T follicular helper cell (primary cell): ENCODE data around the gene SLX1A.
"Not testable (repeated sequence)": the region's sequence is repeated elsewhere in the genome, so short reads cannot be mapped to it uniquely, and the experiment has no call there.

Experiments used
- DNase-seq: peaks from one replicate; pipeline ENCODE4 v3.0.0-alpha.2; 2020; ENCODE audit warnings: low read depth
- total RNA-seq, 2 experiments: gene quantifications; one replicate each; lab custom pipeline; 2026; lab: John Stamatoyannopoulos, UW

SLX1A gene
- 0 to 0.04 reads per million in 2 experiments for total RNA-seq

DNA sequence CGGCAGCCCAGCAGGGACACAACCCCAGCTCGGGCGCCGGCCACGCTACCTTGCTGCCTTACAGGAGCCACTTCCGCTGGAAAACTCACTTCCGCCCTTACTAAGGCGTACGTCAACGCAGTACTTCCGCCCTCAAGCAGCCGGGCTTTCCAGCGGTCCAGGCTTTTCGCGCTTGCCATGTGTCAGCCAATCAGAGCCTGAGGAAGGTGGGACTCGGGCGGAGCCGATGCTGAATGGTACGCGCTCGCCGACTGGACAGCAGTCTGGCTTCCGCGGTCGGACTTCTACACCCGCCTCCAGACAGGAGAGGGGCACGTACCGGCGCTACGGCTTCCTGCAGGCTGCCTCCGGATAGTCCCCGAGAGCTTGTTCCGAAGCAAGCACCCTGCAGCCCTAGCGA is at the start of gene SLX1A, which contains the start of gene BOLA2B:
Gene SLX1A (plus strand): TSS at position 261 of the 400 bp plus-strand sequence. CDS start 210 bp downstream, outside the sequence.
Gene BOLA2B (minus strand): TSS at position 52 of the 400 bp plus-strand sequence. CDS start 71 bp downstream, outside the sequence.
- not testable (repeated sequence) for DNase-seq

DNA sequence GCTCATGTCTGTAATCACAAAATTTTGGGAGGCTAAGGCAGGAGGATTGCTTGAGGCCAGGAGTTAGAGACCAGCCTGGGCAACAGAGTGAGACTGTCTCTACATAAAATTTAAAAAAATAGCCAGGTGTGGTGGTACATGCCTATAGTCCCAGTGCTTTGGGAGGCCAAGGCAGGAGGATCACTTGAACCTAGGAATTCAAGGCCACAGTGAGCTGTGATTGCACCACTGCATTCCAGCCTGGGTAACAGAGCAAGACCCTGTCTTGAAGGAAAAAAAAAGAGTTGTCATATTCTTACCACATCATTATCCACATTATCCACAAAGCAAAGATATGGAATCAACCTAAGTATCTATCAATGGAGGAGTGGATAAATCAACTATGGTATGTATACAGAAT is 49.7 kb upstream of the SLX1A start:
- DNase-seq, result no peak

DNA sequence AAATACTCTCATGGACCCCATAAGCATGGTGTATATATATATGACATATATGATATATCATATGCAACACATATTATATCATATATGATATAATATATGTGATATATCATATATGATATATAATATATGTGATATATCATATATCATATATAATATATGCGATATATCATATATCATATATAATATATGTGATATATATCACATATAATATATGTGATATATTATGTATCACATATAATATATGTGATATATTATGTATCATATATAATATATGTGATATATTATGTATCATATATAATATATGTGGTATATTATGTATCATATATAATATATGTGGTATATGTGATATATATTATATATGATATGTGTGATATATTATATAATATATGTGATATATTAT is 48.8 kb upstream of the SLX1A start:
- no peak for DNase-seq

DNA sequence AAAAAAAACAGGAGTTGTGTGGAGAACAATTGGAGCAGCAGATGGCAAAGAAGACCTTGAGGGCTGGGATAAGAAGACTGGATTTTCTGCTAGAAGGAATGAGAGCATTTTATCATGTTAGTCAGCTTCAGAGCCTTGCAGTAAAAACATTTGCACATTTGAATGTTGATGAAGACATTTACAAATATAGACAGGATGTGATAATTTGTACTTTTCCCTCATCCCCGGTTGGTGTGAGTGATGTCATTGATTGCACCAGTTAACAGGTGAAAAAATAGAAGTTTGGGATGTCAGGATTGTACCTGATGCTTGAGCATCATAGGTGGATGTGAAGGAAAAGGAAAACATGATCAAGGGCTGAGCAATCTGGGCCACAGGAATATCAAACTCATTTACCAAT is 48.0 kb upstream of the SLX1A start:
- no peak for DNase-seq

DNA sequence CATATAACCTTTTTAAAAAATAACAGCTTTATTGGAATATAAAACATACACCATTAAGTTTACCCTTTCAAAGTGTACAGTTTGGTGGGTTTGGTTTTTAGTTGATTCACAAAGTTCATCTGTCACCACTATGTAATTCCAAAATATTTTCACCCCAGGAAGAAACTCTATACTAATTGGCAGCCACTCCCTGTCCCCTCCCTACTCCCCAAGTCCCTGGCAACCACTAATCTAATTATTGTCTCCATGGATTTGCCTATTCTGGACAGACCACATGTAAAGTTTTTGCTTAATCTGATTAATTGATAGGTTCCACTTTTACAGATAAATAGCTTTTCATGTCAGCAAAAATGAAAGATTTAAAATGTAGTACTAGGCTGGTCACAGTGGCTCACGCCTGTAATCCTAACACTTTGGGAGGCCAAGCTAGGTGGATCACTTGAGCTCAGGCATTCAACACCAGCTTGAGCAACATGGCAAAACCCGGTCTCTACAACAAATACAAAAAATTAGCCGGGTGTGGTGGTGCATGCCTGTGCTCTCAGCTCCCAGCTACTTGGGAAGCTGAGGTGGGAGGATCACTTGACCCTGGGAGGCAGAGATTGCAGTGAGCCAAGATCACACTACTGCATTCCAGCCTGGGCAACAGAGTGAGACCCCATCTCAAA is 45.7 kb upstream of the SLX1A start:
- DNase-seq, result no peak

DNA sequence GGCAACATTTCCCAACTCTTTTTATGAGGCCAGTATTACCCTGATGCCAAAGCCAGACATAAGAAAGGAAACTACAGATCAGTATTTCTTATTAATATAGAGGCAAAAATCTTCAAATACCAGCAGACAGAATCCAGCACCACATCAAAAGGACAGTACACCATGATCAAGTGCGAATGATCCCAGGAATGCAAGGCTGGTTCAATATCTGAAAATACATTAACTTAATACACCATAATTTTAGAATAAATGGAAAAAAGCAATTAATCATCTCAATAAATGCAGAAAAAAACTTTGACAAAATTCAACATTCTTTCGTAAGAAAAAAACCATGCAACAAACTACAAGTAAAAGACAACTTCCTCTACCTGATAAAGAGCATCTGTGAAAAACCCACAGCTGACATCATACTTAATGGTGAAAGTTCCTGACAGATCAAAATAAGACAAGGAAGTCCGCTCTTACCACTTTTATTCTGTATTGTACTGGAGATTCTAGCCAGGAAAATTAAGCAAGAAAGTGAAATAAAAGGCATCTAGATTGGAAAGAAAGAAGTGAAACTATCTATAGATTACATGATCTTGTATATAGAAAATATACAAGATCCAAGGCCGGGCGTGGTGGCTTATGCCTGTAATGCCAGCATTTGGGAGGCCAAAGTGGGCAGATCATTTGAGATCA is 44.3 kb upstream of the SLX1A start:
- no peak for DNase-seq

DNA sequence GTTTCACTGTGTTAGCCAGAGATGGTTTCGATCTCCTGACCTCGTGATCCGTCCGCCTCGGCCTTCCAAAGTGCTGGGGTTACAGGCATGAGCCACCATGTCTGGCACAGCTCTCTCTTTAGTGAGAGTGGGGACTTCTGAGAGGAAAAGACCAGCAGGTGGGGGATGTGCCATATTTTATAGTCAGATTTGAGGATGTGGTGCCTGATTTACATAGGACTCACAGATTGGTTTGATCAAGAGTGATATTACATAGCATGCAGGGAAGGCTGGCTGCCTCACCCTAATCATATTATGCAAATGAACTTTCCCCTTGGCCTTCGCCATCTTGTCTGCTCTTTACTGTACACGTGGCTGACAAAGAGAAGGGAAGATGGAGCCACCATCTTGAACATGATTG is 42.6 kb upstream of the SLX1A start:
- no peak for DNase-seq

DNA sequence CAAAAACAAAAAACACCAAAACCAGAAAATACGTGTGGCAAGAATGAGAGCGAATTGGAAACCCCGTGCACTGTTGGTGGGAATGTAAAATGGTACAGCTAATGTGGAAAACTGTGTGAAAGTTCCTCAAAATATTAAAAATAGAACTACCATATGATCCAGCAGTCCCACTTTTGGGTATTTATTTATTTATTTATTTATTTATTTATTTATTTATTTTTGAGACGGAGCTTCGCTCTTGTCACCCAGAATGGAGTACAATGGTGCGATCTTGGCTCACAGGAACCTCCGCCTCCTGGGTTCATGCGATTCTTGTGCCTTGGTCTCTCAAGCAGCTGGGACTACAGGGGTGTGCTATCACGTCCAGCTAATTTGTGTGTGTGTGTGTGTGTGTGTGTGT is 41.2 kb upstream of the SLX1A start:
- no peak for DNase-seq

DNA sequence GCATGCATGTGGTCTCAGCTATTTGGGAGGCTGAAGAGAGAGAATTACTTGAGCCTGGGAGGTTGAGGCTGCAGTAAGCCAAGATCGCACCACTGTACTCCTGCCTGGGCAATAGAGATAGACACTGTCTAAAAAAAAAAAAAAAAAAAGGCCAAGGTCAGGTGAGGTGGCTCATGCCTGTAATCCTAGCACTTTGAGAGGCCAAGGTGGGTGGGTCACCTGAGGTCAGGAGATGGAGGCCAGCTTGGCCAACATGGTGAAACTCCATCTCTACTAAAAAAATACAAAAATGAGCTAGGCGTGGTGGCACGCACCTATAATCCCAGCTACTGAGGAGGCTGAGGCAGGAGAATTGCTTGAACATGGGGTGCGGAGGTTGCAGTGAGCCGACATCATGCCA is 38.5 kb upstream of the SLX1A start:
- DNase-seq, result no peak

DNA sequence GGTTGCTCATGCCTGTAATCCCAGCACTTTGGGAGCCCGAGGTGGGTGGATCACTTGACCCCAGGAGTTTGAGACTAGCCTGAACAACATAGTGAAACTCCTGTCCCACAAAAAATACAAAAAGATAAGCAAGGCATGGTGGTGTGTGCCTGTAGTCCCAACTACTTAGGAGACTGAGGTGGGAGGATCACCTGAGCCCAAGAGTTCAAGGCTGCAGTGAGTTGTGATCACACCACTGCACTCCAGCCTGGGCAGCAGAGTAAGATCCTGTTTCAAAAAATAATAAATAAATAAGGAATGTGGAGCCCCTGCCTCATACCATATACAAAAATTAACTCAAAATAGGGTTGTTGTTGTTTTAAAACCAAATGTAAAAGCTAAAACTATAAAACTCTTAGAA is 36.5 kb upstream of the SLX1A start:
- no peak for DNase-seq

DNA sequence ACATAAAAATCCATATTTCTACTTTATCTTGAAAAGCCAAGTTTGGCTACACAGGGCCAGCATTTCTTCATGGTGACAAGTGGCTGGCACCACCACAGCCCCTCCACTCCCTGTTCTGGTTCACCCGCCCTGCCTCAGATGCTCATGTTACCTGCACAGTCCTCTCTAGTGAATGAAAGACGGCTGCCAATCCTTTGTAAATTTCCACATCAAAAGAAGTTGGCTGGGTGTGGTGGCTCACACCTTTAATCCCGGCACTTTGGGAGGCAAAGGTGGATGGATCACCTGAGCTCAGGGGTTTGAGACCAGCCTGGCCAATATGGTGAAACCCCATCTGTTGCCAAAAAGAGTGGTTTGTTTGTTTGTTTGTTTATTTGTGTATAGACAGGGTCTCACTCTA is 30.1 kb upstream of the SLX1A start:
- DNase-seq, result no peak

DNA sequence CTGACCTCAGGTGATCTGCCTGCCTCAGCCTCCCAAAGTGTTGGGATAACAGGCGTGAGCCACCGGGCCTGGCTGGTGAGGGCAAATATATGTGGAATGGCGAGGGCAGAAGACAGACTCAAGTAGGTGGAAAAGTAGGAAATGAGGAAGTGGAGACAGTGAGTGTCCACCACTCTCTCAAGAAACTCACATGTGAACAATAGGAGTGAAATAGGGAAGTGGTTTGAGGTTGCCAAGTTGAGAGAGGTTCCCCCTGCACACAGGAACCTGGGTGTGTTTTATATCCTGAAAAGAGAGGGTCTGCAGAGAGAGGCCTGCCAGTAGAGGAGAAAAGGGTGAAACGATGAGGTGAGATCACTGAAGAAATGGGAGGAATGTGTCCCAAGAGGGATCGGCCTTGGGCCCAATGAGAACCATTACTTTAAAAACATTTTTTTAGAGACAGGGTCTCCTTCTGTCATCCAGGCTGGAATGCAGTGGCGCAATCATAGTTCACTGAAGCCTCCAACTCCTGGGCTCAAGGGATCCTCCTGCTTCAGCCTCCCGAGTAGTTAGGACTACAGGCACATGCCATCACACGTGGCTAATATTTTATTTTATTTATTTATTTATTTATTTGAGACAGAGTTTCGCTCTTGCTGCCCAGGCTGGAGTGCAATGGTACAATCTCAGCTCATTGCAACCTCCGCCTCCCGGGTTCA is 27.3 kb upstream of the SLX1A start:
- no peak for DNase-seq

DNA sequence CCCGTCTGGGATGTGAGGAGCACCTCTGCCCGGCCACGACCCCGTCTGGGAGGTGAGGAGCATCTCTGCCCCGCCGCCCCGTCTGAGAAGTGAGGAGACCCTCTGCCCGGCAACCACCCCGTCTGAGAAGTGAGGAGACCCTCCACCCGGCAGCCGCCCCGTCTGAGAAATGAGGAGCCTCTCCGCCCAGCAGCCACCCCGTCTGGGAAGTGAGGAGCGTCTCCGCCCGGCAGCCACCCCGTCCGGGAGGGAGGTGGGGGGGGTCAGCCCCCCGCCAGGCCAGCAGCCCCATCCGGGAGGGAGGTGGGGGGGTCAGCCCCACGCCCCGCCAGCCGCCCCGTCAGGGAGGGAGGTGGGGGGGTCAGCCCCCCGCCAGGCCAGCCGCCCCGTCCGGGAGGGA is 24.9 kb upstream of the SLX1A start:
- DNase-seq, result not testable (repeated sequence)

DNA sequence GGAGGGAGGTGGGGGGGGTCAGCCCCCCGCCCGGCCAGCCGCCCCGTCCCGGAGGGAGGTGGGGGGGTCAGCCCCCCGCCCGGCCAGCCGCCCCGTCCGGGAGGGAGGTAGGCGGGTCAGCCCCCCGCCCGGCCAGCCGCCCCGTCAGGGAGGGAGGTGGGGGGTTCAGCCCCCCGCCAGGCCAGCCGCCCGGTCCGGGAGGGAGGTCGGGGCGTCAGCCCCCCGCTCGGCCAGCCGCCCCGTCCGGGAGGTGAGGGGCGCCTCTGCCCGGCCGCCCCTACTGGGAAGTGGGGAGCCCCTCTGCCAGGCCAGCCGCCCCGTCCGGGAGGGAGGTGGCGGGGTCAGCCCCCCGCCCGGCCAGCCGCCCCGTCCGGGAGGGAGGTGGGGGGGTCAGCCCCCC is 24.3 kb upstream of the SLX1A start:
- not testable (repeated sequence) for DNase-seq

DNA sequence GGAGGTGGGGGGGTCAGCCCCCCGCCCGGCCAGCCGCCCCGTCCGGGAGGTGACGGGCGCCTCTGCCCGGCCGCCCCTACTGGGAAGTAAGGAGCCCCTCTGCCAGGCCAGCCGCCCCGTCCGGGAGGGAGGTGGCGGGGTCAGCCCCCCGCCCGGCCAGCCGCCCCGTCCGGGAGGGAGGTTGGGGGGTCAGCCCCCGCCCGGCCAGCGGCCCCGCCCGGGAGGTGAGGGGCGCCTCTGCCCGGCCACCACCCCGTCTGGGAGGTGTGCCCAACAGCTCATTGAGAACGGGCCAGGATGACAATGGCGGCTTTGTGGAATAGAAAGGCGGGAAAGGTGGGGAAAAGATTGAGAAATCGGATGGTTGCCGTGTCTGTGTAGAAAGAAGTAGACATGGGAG is 23.5 kb upstream of the SLX1A start:
- DNase-seq, result not testable (repeated sequence)

DNA sequence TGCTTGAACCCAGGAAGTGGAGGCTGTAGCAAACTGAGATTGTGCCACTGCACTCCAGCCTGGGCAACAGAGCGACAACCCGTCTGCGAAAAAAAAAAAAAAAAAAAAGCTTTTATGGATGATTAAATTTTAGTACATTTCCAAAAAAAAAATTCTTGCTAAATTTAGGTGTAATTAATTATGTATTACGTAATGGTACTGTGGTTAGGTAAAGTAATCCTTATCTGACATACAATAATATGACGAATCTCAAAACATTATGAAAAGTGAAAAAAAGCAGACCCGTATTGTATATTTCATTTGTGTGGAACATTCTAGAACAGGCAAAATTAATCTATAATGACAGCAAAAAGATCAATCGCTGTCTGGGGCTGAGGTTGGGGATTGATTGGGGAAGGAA is 20.6 kb upstream of the SLX1A start:
- DNase-seq, result no peak

DNA sequence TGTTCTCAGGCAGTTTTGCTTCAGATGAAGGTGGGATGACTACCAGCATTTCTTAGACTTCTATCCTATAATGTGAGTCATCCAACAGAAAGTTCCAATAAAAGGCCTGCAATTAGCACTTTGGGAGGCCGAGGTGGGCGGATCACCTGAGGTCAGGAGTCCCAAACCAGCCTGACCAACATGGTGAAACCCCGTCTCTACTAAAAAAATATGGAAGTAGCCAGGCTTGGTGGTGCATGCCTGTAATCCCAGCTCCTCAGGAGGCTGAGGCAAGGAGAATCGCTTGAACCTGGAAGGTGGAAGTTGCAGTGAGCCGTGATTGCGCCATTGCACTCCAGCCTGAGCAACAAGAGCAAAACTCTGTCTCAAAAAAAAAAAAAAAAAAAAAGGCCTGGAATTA is 16.8 kb upstream of the SLX1A start:
- not testable (repeated sequence) for DNase-seq

DNA sequence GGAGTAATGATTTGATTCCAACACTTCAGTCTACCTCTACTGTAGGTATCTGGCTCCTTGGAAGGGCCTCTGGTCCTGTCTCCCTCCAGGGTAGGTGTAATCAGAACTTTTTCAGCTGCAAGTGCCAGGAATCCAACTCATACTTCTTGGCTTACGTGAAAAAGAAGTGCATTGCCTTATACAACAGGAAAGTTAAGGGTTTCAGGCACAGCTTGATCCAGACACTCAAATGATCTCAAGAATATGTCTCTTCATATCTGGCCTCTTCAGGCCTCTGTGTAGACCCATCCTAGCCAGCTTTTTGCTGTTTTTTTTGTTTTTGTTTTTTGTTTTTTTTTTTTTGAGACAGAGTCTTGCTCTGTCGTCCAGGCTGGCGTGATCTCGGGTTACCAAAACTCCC is 14.5 kb upstream of the SLX1A start:
- DNase-seq, result no peak

DNA sequence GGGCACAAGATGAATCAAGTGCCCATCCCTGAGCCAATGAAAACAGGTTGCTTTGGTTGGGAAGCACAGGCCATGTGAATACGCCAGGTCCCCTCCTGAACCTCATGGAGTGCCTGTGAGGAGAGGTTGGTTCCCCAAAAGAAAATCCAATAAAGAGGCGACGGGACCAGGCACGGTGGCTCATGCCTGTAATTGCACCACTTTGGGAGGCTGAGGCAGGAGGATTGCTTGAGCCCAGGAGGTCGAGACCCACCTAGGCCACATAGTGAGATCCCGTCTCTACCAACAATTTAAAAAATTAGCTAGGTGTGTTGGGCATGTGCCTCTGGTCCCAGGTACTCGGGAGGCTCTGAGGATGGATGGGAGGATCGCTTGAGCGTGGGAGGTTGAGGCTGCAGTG is 13.7 kb upstream of the SLX1A start:
- DNase-seq, result no peak

DNA sequence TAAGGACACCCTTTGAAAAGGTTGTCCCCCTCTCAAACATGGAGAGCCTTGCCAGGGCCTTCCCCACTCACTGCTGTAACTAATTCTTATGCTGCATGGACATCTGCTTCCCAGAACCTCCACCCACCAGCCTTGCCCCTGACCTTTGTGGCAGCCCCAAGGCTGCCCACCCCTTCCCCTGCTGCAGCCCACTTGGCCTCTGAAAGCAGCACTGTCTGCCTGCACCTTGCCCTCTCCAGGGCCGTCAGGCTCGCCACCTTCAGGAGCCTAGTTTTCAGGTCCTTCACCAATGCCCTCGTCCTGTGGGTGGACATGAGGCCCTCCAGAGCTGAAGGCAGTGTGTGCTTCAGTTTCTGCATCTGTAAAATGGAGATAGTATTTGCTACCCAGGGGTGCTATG is 12.9 kb upstream of the SLX1A start:
- DNase-seq, result no peak

DNA sequence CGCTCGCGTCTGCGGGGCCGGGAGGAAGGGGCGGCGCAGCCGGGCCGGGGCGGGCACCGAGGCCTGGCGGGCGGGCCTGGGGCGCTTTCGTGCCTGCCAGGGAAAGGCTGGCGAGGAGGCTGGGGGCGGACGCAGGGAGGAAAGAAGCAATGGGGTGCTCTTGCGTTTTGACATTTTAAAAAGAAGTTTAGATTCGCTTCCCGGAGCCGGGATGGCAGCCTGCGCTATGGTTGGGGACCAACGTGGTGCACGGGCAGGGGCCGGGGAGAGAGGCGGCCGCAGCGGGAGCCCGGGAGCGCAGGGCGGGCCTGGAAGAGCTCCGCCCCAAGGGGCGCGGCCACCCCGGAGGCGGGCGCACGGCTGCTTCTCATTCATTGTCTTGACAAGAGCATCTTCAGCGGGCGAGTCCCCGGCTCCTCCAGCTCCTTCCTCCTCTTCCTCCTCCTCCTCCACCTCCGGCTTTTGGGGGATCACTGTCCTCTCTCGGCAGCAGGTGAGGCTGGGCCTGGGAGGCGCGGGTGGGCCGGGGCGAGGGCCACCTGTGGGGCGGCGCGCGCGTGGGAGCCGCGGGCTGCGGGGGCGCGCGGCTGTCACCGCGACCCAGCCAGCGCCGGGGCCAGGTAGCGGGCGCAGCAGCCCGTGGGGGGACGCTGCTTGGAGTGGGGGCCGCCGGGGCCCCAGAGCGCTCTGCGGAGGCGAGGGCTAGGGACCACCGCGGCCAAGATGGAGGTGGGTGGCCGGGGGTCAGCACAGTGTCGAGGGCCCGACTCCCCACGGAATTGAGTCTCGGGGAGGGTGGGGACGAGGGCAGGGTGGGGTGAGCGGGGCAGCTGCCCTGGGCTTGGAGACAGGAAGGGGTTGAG is 10.2 kb upstream of the SLX1A start, which contains the start of gene CORO1A:
Gene CORO1A (plus strand): TSS at position 370 of the 863 bp plus-strand sequence. CDS start 1,608 bp downstream, outside the sequence.
- peak; percentile 74 for DNase-seq
